ENCODE results near the gene TCEA2.
A peak's percentile ranks its signal among the peaks of the same experiment; 100 is the strongest.

The TCEA2 gene

DNA sequence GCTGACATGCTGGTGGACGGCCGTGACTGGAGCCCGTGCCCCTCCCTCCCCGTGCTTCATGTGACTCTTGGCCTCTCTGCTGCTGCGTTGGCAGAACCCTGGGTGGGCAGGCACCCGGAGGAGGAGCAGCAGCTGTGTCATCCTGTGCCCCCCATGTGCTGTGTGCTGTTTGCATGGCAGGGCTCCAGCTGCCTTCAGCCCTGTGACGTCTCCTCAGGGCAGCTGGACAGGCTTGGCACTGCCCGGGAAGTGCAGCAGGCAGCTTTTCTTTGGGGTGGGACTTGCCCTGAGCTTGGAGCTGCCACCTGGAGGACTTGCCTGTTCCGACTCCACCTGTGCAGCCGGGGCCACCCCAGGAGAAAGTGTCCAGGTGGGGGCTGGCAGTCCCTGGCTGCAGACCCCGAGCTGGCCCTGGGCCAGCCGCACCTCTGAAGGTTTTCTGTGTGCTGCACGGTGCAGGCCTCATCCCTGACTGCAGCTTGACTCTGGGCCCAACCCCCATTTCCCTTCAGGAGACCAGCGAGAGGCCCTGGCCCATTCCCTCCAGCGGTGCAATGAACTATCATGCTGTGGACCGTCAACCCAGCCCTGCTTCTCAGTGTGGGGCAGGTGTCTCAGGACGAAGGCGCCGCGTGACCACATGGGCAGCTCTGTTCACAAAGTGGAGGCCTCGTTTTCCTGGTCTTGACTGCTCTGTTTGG, 36.2 kb downstream of the TCEA2 start:
- DNase-seq: peak; percentile 52 to 87

DNA sequence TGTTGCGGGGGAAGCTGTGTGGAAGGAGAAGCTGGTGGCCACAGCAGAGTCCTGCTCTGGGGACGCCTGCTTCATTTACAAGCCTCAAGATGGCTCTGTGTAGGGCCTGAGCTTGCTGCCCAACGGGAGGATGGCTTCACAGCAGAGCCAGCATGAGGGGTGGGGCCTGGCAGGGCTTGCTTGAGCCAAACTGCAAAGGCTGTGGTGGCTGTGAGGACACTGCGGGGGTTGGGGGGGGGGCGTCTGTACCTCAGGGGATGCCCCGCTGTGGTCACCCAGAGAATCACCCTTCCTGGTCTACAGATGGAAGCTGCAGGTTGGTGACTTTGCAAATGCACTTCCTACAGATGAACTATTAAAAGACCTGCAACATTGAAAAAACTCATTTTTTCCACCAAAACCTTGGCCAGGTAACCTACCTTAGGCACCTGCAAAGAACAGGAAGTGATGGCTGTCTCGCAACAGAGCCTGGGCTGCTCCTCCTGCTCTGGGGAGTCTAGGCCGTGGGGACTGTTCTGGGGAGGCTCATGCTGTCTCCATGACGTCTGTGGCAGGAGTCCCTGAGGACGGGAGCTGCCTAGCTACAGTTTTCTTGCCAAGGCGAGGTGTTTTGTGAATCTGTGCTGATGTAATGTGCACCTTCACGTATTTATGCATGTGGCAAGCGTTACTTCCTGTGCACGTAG, 37.0 kb downstream of the TCEA2 start:
- DNase-seq: peak; percentile 37 to 57

DNA sequence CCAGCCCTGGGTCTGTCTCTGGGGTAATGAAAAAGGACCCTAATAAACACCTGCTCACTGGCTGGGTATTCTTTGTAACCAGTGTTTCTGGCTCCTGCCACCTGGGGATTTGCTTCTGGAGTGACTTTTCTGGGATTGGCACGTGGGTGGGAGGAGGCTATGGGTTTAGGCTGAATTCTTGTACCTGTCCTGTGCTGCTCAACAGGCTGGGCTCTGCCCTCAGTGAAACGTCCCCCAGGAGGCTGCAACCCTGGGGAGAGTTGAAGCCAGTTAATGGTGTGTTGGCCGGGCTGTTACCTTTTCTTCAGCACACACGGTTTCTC, 37.5 kb downstream of the TCEA2 start:
- DNase-seq: no peak

DNA sequence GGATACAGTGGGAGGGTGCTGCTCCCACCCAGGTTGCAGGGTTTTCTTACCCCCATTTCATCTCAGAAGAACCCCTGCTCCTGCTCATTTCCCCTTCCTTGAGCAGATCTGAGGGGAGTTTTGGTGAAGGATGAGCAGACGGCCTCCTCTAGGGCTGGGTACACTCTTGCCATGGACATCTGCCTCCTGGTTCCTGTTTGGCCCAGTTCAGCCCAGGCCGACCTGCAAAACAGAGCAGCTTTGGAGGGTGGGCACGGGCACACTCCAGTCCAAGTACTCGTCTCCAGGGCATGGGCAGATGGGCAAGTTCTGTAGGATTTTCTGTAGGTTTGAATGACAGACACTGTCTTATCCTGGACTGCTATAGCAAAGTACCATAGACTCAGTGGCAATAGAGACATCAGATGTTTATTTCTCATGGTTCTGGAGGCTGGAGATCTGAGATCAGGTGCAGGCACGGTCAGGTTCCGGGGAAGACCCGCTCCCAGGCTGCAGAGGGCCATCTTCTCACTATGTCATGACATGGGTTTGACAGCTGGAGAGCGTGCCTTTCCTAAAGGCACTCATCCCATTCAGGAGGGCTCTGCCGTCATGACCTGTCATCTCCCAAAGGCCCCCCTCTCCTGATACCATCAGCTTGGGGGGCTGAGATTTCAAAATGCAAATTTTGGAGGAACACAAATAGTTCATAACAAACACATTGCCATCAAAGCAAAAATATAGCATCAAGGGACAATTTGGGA, 38.1 kb downstream of the TCEA2 start:
- DNase-seq: no peak

- peak; percentile 48 to 52 for DNase-seq
Measured at GRCh38 chr20:64101731-64102621, 39.0 kb downstream of the TCEA2 start.

DNA sequence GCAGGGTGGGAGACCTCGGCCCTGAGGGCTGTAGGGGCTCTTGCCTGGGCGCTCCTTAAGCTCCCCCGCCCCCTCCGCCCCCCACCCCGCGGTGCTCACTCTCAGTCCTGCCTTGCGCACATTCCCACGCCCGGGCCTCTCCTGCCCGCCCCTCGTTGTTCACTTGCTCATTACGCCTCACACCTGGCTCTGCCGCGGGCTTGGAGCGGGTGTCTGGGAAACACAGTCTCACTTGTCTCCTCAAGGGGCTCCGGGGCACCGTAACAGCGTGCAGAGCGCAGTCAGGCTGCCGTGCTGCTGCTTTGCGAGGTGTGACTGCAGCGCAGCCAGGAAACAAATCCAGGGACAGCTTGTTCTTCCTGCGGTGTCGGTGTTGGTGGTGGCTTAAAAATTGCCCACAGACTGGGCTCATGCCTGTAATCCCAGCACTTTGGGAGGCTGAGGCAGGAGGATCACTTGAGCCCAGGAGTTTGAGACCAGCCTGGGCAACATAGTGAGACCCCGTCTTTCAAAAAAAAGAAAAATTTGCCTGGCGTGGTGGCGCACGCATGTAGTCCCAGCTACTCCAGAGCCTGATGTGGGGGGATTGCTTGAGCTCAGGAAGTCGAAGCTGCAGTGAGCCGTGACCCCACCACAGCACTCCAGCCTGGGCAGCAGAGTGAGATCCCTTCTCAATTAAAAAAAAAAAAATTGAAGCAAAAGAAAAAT, 39.8 kb downstream of the TCEA2 start:
- peak; percentile 47 to 59 for DNase-seq

DNA sequence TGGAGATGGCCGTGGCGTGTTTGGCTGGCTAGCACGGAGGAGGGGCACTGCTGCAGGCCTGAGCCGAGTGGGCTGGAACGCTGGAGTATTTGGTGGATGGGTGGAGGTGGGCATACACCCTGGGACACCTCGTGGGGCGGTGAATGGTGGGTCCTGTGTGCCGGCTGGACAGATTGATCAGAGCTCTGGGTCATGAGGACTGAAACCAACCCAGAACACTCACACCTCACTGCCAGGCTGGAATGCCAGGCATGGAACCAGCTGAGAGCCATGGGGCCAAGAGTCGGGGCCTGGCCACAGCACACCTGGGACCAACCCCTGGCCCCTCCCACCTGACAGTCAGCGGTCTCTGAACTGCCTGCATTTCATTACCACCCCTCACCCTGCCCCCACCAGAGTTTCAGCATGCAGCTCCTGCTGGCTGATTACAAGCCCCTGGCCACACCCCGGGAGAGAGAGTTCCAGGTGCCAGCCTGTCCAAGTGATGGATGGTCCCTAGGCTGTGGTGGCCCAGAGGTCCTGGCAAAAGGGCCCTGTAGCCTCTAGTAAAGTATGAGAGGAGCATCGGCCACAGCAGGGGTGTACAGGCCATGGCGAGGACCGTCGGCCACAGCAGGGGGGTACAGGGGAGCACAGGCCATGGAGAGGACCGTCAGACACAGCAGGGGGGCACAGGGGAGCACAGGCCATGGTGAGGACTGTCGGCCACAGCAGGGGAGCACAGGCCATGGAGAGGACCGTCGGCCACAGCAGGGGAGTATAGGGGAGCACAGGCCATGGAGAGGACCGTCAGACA, 41.1 kb downstream of the TCEA2 start:
- DNase-seq: no peak

DNA sequence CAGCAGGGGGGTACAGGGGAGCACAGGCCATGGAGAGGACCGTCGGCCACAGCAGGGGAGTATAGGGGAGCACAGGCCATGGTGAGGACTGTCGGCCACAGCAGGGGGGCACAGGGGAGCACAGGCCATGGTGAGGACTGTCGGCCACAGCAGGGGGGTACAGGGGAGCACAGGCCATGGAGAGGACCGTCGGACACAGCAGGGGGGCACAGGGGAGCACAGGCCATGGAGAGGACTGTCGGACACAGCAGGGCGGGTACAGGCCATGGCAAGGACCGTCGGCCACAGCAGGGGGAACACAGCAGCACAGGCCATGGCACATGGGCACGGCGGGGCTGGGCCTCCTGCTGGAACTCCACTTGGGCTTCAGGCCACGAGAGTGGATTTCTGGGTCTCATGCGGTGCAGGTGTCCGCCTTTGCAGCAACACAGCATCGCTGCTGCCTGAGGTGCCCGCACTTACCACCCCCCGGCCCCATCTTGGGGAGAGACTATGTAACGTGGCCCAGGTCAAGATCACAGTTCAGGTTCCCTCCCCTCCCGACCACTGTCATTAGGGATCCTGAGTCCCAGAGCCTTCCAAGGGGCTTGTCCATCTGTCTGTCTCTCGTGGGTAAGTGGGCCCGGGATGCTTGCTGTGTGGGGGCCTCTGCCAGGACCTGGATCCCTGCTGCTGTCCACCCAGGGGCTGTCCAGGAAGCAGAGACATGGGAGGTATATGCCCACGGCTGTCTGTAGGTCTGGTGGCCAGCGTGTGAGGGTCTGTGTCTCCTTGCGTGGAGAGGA, 41.9 kb downstream of the TCEA2 start:
- DNase-seq: no peak

GRCh38 chr20:64105846-64106434, 42.9 kb downstream of the TCEA2 start:
- no peak for DNase-seq

DNA sequence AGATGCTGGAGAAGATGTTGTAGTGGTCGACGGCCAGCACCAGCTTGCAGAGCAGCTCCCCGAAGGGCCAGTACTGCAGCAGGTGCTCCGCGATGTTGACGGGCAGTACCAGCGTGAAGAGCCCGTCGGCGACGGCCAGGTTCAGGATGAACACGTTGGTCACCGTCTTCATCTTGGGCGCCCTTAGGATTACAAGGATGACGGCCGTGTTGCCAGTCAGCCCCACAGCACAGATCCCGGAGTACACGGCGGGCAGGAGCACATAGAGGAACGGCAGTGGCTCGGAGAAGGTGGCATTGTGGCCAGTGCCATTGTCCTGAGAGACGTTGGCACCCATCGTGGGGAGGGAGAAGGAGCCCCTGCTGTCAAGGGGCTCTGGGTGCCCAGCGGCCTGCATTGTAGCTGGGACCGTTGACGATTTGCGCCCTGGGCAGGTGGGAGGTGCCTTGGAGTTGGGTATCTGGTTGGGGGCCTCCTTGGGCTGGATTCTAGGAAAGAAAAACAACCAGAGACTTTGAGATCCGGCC, 43.5 kb downstream of the TCEA2 start:
- no peak for DNase-seq

DNA sequence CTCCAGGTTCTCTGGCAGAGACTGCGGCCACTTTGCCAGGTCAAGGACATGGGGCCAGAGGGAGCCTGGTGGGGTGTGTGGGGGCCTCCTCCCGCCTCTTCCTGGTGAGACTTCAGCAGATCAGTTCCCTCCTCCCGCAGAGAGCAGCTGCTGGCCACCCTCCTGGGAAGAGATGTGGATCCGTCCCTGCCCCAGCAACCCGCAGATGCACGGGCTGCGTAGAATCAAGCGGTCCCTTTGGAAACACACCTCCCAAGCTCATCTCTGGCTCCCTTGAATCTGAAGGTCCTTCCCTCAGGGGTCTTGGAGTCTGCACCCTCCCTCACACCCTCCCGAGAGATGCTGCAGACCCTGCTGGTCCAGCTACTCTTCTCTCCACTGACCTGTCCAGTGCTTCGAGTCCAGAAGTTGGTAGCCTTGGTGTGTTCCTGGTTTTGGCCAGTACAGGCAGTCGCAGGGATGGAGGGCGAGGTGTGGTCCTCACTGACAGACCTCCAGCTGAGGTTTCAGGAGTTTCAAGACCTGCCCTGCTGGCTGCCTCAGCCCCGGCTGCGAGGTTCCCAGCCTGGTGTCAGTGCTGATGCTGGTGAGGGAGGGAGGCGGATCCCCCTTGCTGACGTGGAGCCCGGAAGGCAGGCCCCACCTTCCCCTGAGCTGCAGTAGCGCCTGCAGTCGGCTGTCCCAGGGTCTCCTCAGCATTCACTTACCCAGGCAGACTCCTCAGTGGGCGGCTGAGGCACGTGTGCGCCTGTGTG, 44.2 kb downstream of the TCEA2 start, which contains the start of gene NPBWR2:
Gene NPBWR2, minus strand, starts transcription at position 585 of the 755 bp plus-strand sequence. CDS start 734 bp downstream, outside the sequence.
- no peak for DNase-seq

- DNase-seq: no peak
Measured at GRCh38 chr20:64107736-64108457, 44.9 kb downstream of the TCEA2 start.

- no peak for DNase-seq
Measured at GRCh38 chr20:64108731-64109681, 46.0 kb downstream of the TCEA2 start.

DNA sequence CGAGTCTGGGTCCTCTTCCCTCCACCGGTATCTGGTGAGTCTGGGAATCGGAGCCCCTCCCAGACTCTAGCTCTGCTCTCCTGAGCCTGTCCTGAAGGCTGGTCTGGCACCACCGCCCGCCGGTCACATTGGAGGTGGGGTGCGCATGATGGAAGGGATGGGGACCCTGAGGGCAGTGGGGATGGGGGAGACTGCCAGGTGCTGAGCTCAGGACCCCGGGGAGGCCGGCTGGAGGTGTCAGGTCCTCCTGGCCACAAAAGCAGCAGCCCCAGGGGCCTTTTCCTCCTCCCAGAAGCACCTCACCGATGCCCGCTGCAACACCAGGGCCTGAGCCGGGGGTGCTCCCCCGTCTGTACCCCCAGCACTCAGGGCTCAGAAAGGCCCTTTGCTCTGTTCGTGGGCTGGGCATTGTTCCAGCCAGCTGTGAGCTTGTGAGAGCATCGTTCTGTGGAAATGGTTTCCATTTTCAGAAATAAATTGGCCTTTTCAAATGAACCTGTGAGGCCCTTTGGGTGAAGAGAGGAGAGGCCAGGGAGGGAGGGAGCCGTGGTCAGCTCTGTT, 46.9 kb downstream of the TCEA2 start:
- no peak for DNase-seq

GRCh38 chr20:64110411-64111068, 47.5 kb downstream of the TCEA2 start:
- no peak for DNase-seq

Measured in NCI-H2081 (cell line).